Upper lobe of left lung (tissue), 4 donors: ENCODE measurements around the gene SERPINE1.

Experiments used
- POLR2AphosphoS5 ChIP-seq, 2 donors: sonication (generic); formaldehyde crosslinking; IDR thresholded peaks; one replicate each; pipeline ENCODE4 v1.5.1; 2017; ENCODE audit warnings: antibody characterized with exemption in 2 of 2
- TF ChIP-seq, protein P1 (sequence below), 6 experiments: fragments of 450-650 bp in 4 of 6; fragments of 200-600 bp in 2 of 6; sonication (generic) in 2 of 6; IDR thresholded peaks; one replicate each; pipeline ENCODE4 v1.5.1; 2016 to 2019; ENCODE audit warnings: antibody characterized with exemption in 6 of 6

DNA sequence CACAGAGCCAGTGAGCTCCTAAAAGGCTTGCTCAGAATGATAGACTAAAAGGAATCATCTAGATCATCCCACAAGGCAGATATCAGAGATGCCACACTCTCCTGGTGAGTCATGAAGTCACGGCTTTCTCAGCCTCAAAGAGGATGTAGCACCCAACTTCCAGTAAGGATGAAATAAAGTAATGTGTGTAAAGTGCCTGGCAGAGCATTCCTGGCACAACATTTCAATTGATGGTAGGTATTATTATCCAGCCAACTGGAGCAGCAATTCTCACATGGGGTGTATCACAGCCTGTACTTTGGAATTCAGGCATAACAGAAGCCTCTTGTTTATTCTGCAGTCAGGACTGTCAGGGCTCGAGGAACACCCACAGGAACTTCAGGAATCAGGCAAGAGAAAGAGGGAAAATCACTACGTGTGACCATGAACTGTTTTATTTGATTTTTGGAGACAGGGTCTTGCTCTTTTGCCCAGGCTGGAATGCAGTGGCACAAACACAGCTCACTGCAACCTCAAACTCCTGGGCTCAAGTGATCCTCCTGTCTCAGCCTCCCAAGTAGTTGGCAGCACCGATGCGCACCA lies 58.4 kb downstream of the SERPINE1 start:
- no peak for TF ChIP-seq POLR2AphosphoS5 (IDR thresholded peaks at IDR 0.05)
- TF ChIP-seq, protein P1, sequence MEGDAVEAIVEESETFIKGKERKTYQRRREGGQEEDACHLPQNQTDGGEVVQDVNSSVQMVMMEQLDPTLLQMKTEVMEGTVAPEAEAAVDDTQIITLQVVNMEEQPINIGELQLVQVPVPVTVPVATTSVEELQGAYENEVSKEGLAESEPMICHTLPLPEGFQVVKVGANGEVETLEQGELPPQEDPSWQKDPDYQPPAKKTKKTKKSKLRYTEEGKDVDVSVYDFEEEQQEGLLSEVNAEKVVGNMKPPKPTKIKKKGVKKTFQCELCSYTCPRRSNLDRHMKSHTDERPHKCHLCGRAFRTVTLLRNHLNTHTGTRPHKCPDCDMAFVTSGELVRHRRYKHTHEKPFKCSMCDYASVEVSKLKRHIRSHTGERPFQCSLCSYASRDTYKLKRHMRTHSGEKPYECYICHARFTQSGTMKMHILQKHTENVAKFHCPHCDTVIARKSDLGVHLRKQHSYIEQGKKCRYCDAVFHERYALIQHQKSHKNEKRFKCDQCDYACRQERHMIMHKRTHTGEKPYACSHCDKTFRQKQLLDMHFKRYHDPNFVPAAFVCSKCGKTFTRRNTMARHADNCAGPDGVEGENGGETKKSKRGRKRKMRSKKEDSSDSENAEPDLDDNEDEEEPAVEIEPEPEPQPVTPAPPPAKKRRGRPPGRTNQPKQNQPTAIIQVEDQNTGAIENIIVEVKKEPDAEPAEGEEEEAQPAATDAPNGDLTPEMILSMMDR (IDR thresholded peaks at IDR 0.05): no peak
